ENCODE data around the gene GASK1A.

The GASK1A gene

DNA sequence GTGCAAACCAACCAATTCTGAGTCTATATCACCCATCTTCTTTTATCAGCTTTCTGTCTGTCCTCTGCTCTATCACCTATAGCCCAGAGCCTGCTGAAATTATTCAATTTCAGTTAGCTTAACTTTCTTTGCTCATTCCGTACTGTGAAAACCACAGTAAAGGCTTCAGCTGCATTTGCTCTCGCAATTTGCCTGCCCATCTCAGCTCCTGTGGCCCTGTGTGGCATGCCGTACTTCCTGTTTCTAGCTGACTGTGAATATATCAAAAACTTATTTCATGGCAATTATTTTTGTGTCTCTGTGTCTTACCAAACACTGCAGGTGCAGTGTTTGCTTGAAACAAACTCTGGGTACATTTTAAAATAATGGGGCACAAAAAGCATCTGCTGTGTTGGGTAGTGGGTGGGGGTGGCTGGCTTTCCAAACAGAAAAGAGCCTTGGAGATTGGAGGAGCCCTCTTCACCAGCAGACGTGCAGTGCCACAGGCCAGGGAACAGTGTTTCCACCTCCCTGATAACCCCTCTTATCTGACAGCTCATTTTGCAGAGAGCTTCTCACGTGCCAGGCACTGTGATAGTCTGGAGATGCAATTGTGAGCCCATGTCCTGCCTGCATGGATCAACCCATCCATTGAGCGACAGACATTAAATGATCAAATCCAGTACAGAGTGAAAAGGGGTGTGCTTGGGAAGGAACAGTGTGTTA is 45.2 kb downstream of the GASK1A start:
- CTCF ChIA-PET, result interaction anchor here (0.7 to 0.9 kb wide), 2 partner anchors 47 to 62 kb away, joined by 3 to 4 read pairs; no protein-coding TSS in a partner anchor
- H3K36me3 Mint-ChIP-seq, result peaks cover 12% of the 10 kb centered on the region
- H3K9me3 Mint-ChIP-seq, result peaks cover 17% of the 10 kb centered on the region
- H3K4me3 Mint-ChIP-seq, result peak overlapping the region; percentile 56
- H3K27me3 Mint-ChIP-seq, result peaks cover 8% of the 10 kb centered on the region
- peak overlapping the region; percentile 90 for H3K27ac Mint-ChIP-seq
- H3K4me1 Mint-ChIP-seq, result peaks cover 51% of the 10 kb centered on the region
- DNase-seq, result peak; percentile 77

DNA sequence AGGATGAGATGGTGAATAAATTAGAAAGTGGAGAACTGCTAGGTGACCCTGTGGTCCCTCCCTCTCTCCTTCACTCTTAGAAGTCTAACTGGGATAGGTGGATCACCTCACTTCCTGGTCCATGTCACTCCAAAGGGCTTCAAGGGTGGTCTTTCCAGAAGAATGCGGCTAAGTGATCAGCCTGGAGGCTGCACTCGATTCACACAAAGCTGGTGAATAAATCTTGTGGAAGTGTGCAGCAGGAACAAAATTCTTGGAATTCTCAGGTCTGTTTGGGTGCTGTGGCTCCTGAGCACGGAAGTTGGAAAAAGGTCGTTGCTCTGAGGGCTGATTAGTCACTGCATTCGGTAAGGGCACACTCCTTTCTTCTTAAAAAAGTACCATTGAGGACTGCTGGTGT is 46.3 kb downstream of the GASK1A start:
- H3K4me3 Mint-ChIP-seq, result no peak overlapping the region
- peaks cover 50% of the 10 kb centered on the region for H3K4me1 Mint-ChIP-seq
- CTCF ChIA-PET, result no interaction called here
- peaks cover 16% of the 10 kb centered on the region for H3K9me3 Mint-ChIP-seq
- peaks cover 12% of the 10 kb centered on the region for H3K36me3 Mint-ChIP-seq
- peaks cover 8% of the 10 kb centered on the region for H3K27me3 Mint-ChIP-seq
- no peak for DNase-seq
- H3K27ac Mint-ChIP-seq, result no peak overlapping the region

DNA sequence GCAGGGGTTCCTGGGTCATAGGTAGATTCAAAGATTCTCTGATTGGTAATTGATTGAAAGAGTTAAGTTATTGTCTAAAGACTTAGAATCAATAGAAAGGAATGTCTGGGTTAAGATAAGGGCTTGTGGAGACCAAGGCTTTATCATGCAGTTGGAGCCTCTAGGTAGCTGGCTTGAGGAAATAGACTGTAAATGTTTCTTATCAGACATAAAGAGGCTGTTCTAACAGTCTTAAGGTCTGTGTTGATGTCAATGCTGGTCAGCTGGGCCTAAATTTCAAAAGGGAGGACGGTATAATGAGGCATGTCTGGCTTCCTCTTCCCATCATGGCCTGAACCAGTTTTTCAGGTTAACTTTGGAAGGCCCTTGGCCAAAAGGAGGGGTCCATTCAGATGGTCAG is 48.9 kb downstream of the GASK1A start:
- CTCF ChIA-PET, result no interaction called here
- Mint-ChIP-seq H3K36me3 (peaks cover 3% of the 10 kb centered on the region), H3K4me1 (peaks cover 28% of the 10 kb centered on the region), H3K27ac (no peak overlapping the region), H3K27me3 (peaks cover 8% of the 10 kb centered on the region), H3K9me3 (no peaks in the 10 kb centered on the region), H3K4me3 (no peak overlapping the region)
- DNase-seq, result no peak

GRCh38 chr3:43028678-43029490 is 49.8 kb downstream of the GASK1A start:
- H3K4me1 Mint-ChIP-seq, result peaks cover 20% of the 10 kb centered on the region
- no peaks in the 10 kb centered on the region for H3K9me3 Mint-ChIP-seq
- DNase-seq, result no peak
- no peak overlapping the region for H3K27ac Mint-ChIP-seq
- H3K4me3 Mint-ChIP-seq, result no peak overlapping the region
- CTCF ChIA-PET, result no interaction called here
- H3K36me3 Mint-ChIP-seq, result peaks cover 3% of the 10 kb centered on the region
- H3K27me3 Mint-ChIP-seq, result peaks cover 8% of the 10 kb centered on the region

DNA sequence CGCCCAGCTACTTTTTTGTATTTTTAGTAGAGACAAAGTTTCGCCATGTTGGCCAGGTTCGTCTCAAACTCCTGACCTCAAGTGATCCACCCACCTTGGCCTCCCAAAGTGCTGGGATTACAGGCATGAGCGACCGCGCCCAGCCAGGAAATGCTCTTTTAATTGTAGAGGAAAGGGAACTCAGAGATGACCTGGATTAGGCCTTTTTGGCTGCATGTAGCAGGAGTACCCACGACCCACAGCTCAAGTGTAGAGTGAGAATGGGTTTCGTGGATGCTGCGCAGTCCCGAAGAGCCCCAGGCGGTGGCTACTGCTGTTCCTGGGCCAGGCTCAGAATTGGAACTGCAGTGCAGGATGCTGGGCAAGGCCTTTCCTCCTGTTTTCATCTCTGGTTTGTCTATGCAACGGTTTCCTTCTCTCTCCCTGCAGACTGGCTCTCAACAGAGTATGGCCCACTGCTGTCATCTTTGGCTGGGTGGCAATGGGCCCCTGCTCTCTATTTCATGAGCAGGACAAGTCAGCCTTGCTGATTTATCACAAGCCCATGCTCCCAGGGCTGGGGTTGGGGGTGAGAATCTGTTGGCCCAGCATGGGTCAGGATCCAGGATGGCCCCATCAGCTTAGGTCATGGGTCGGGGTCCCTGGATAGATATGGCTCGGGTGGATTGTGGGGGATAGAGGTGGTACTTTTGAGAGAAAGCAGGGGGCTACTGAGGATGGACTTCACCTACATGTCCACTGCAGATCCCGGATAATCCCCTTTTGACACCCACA is 51.2 kb downstream of the GASK1A start:
- H3K4me1 Mint-ChIP-seq, result peaks cover 5% of the 10 kb centered on the region
- H3K4me3 Mint-ChIP-seq, result no peak overlapping the region
- H3K27me3 Mint-ChIP-seq, result peaks cover 2% of the 10 kb centered on the region
- no peak for DNase-seq
- CTCF ChIA-PET, result no interaction called here
- no peaks in the 10 kb centered on the region for H3K9me3 Mint-ChIP-seq
- no peaks in the 10 kb centered on the region for H3K36me3 Mint-ChIP-seq
- H3K27ac Mint-ChIP-seq, result no peak overlapping the region

DNA sequence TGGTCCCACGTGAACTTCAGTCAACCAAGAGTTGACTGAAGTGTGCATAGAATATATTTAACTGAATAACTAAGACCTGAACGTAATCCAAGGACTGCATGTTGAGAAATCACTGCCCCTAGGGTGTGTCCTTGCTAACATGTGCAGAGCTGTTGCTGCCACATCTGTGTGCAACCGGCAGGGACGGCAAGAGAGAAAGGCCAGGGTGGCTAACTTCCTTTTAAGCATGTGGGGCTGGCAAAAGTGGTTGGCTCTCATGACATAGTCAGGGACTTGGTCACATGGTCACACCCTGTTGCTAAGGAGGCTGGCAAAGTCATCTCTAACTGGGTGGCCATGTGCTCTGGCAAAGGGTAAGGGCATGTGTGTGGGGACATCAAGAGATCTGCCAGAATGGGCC is 52.4 kb downstream of the GASK1A start:
- H3K4me3 Mint-ChIP-seq, result no peak overlapping the region
- peaks cover 4% of the 10 kb centered on the region for H3K27me3 Mint-ChIP-seq
- no peaks in the 10 kb centered on the region for H3K9me3 Mint-ChIP-seq
- H3K27ac Mint-ChIP-seq, result no peak overlapping the region
- H3K36me3 Mint-ChIP-seq, result no peaks in the 10 kb centered on the region
- no peaks in the 10 kb centered on the region for H3K4me1 Mint-ChIP-seq
- DNase-seq, result no peak
- CTCF ChIA-PET, result no interaction called here

DNA sequence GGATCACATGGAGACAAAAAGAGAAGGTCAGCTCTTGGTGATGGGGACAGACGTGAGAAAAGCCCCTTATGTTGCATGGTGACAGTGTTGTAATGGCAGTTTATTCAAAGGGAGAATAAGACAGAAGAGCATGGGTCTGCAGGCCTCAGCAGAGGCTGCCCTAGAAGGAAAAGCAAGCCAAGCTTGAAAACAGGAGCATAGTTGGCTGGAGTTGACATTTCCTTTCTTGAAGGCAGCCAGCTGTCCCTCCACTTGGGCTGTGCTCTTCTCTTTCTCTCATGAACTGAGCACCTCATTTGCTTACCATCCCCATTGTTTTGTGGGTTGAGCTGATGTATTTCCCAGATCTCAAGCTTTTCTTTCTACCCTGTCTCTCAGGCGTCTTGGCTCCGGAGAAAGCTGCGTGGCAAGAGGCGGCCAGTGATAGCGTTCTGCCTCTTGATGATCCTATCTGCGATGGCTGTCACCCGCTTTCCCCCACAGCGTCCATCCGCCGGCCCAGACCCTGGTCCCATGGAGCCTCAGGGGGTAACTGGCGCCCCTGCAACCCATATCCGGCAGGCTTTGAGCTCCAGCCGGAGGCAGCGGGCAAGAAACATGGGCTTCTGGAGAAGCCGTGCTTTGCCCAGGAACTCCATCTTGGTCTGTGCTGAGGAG is 52.9 kb downstream of the GASK1A start:
- Mint-ChIP-seq H3K4me1 (no peaks in the 10 kb centered on the region), H3K4me3 (no peak overlapping the region), H3K9me3 (no peaks in the 10 kb centered on the region), H3K36me3 (no peaks in the 10 kb centered on the region), H3K27ac (no peak overlapping the region), H3K27me3 (peaks cover 4% of the 10 kb centered on the region)
- no peak for DNase-seq
- CTCF ChIA-PET, result no interaction called here

GRCh38 chr3:43032646-43033628 is 53.8 kb downstream of the GASK1A start:
- Mint-ChIP-seq H3K36me3 (no peaks in the 10 kb centered on the region), H3K4me1 (peaks cover 1% of the 10 kb centered on the region), H3K27ac (no peak overlapping the region), H3K4me3 (no peak overlapping the region), H3K27me3 (peaks cover 4% of the 10 kb centered on the region), H3K9me3 (no peaks in the 10 kb centered on the region)
- CTCF ChIA-PET, result no interaction called here
- DNase-seq, result no peak

- Mint-ChIP-seq H3K4me1 (peaks cover 9% of the 10 kb centered on the region), H3K27ac (no peak overlapping the region), H3K4me3 (no peak overlapping the region), H3K36me3 (no peaks in the 10 kb centered on the region), H3K27me3 (peaks cover 4% of the 10 kb centered on the region), H3K9me3 (no peaks in the 10 kb centered on the region)
- CTCF ChIA-PET, result no interaction called here
- DNase-seq, result no peak
These were observed 55.1 kb downstream of the GASK1A start for GRCh38 chr3:43034200-43034599.

GRCh38 chr3:43034911-43035310 is 55.8 kb downstream of the GASK1A start:
- CTCF ChIA-PET, result no interaction called here
- Mint-ChIP-seq H3K9me3 (no peaks in the 10 kb centered on the region), H3K27me3 (peaks cover 4% of the 10 kb centered on the region), H3K36me3 (no peaks in the 10 kb centered on the region), H3K4me1 (peaks cover 9% of the 10 kb centered on the region), H3K4me3 (no peak overlapping the region), H3K27ac (peak overlapping the region; percentile 58)
- no peak for DNase-seq

DNA sequence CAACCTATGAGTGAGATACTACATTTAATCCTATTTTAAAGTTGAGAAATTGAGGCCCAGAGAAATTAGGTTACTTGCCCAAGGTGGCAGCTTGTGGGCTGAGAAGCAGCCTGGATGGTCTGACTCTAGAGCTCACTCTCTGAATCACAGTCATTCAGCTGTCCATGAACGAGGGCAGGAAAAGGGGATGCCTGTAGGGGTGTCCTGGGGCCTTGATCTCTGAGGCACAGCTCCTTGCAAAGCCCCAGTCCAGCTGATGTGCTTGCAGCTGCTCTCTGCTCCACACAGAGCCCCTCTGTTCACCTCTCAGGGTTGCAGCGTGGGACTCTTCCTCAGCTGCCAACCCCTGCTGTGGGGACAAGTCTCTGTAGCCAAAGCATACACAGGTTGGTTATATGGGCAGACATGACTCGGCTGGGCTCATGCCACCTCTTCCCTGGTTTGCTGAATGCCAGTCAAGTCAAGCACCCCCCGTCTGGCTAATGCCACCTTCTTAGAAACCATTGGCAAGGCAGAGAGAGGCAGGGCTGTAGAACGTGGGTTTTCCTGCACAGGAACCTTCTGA is 56.8 kb downstream of the GASK1A start:
- no peaks in the 10 kb centered on the region for H3K9me3 Mint-ChIP-seq
- no peaks in the 10 kb centered on the region for H3K36me3 Mint-ChIP-seq
- no peak overlapping the region for H3K27ac Mint-ChIP-seq
- no peak for DNase-seq
- H3K4me3 Mint-ChIP-seq, result no peak overlapping the region
- peaks cover 4% of the 10 kb centered on the region for H3K27me3 Mint-ChIP-seq
- H3K4me1 Mint-ChIP-seq, result peaks cover 9% of the 10 kb centered on the region
- CTCF ChIA-PET, result interaction anchor here (1.8 kb wide), 1 partner anchor 74 kb away, joined by 4 read pairs; no protein-coding TSS in a partner anchor

DNA sequence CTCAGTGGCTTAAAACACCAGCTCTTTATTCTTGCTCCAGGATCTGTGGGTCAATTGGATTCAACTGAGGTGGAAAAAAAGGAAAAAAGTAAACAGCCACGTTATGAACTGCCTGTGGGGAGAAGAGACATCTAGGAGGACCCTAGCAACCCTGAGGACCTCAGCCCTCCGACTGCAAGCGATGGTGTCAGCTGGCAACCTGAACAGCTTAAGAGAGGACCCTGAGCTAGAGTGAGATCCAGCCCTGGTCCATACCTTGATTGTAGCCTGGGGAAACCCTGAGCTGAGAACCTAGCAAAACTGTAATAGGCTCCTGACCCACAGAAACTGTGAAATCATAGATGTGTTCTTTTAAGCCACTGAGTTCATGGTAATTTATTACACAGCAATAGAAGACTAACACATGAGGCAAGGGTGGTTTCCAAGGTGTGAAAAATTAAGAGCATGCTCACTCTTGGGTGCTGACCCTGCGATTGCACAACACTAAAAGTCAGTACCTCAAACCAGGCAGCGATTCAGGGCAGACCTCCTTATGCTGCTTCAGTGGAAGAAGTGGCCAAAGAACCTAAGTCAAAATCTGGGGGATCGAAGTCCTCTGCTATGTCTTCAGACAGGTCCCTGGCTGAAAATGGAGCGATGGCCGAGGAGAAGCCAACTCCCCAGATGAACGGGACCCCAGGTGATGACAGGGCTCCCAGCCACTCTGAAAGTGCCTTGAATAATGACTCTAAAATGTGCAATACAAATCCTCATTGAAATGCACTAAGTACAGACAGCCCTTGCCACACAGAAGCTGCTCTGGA is 57.7 kb downstream of the GASK1A start:
- H3K4me3 Mint-ChIP-seq, result no peak overlapping the region
- CTCF ChIA-PET, result interaction anchor here (1.8 kb wide), 1 partner anchor 75 kb away, joined by 4 read pairs; no protein-coding TSS in a partner anchor
- H3K27ac Mint-ChIP-seq, result no peak overlapping the region
- no peak for DNase-seq
- H3K27me3 Mint-ChIP-seq, result peaks cover 4% of the 10 kb centered on the region
- H3K9me3 Mint-ChIP-seq, result no peaks in the 10 kb centered on the region
- no peaks in the 10 kb centered on the region for H3K36me3 Mint-ChIP-seq
- peaks cover 9% of the 10 kb centered on the region for H3K4me1 Mint-ChIP-seq

Measured in activated naive CD4-positive, alpha-beta T cell treated with anti-CD3 and anti-CD28 coated beads, Interleukin-2, amount 10 ng/mL, durations not matched to agents 7 days and 5 days (primary cell).